ENCODE measurements around the gene SLC35A2.

The SLC35A2 gene

GRCh38 chrX:48937054-48937907, 25.8 kb upstream of the SLC35A2 start:
- Mint-ChIP-seq H3K27me3 (no peaks in the 10 kb centered on the region), H3K36me3 (peaks cover 9% of the 10 kb centered on the region), H3K9me3 (no peaks in the 10 kb centered on the region), H3K27ac (peak overlapping the region; percentile 99), H3K4me1 (peaks cover 51% of the 10 kb centered on the region), H3K4me3 (peak overlapping the region; percentile 83)
- DNase-seq (ENCODE audit: low spot score in 2 of 2) (peak; percentile 72 to 75), ATAC-seq (ENCODE audit: low read depth) (peak; percentile 60)

- Mint-ChIP-seq H3K9me3 (no peaks in the 10 kb centered on the region), H3K27me3 (no peaks in the 10 kb centered on the region), H3K27ac (peak overlapping the region; percentile 99), H3K36me3 (peaks cover 7% of the 10 kb centered on the region), H3K4me3 (peak overlapping the region; percentile 83), H3K4me1 (peaks cover 44% of the 10 kb centered on the region)
- DNase-seq (ENCODE audit: low spot score in 2 of 2) (no peak), ATAC-seq (ENCODE audit: low read depth) (no peak)
Measured at GRCh38 chrX:48936429-48937053, 25.1 kb upstream of the SLC35A2 start.

DNA sequence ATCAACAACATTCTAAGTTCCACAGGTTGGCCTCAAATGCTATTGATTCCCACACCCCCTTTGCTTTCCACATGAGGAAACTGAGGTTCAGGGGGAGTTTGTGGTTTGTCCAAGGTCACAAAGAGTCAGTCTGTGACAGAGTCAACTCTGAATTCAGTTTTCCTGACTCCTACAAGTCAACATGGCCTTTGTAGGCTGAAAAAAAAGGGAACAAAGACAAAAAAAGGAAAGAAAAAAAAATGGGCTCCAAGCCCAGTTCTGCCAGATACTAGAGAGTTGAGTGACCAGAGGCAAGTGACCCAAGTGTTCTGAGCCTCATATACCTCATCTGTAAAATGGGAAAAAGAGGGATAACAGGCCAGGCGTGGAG, 23.8 kb upstream of the SLC35A2 start:
- H3K27ac Mint-ChIP-seq, result peak overlapping the region; percentile 99
- peaks cover 42% of the 10 kb centered on the region for H3K4me1 Mint-ChIP-seq
- H3K27me3 Mint-ChIP-seq, result no peaks in the 10 kb centered on the region
- no peak for ATAC-seq (ENCODE audit: low read depth)
- peak overlapping the region; percentile 46 for H3K4me3 Mint-ChIP-seq
- H3K36me3 Mint-ChIP-seq, result peaks cover 8% of the 10 kb centered on the region
- no peak for DNase-seq (ENCODE audit: low spot score in 2 of 2)
- no peaks in the 10 kb centered on the region for H3K9me3 Mint-ChIP-seq

GRCh38 chrX:48934581-48935300, 23.3 kb upstream of the SLC35A2 start:
- Mint-ChIP-seq H3K27ac (peak overlapping the region; percentile 99), H3K9me3 (no peaks in the 10 kb centered on the region), H3K36me3 (peaks cover 12% of the 10 kb centered on the region), H3K4me3 (peak overlapping the region; percentile 46), H3K4me1 (peaks cover 41% of the 10 kb centered on the region), H3K27me3 (no peaks in the 10 kb centered on the region)
- no peak for DNase-seq (ENCODE audit: low spot score in 2 of 2)
- ATAC-seq (ENCODE audit: low read depth), result no peak

DNA sequence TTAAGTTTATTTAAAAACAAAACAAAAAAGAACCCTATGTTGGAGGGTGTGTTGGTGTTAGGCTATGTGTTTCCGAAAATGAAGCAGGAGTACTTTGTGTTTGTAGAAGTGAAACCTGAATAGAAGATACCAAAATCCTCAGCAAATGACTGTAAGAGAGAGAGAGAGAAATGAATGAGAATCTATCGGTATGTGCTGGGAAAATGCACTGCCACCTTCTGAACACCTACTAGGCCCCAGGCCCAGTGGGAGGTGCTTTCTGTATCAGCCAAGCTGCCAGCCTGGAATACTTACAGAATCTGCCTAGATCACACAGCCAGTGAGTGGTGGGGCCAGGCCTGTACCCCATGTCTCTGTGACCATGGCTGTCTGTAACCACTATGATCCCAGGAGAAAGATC, 22.3 kb upstream of the SLC35A2 start:
- H3K9me3 Mint-ChIP-seq, result no peaks in the 10 kb centered on the region
- peaks cover 12% of the 10 kb centered on the region for H3K36me3 Mint-ChIP-seq
- H3K27ac Mint-ChIP-seq, result peak overlapping the region; percentile 99
- ATAC-seq (ENCODE audit: low read depth), result no peak
- peak overlapping the region; percentile 50 for H3K4me3 Mint-ChIP-seq
- DNase-seq (ENCODE audit: low spot score in 2 of 2), result no peak
- H3K4me1 Mint-ChIP-seq, result peaks cover 31% of the 10 kb centered on the region
- H3K27me3 Mint-ChIP-seq, result no peaks in the 10 kb centered on the region

- H3K4me3 Mint-ChIP-seq, result peak overlapping the region; percentile 69
- H3K27me3 Mint-ChIP-seq, result no peaks in the 10 kb centered on the region
- peaks cover 17% of the 10 kb centered on the region for H3K4me1 Mint-ChIP-seq
- peaks cover 16% of the 10 kb centered on the region for H3K36me3 Mint-ChIP-seq
- ATAC-seq (ENCODE audit: low read depth) (peak; percentile 78), DNase-seq (ENCODE audit: low spot score in 2 of 2) (no peak)
- H3K27ac Mint-ChIP-seq, result peak overlapping the region; percentile 75
- no peaks in the 10 kb centered on the region for H3K9me3 Mint-ChIP-seq
Measured at GRCh38 chrX:48927736-48928382, 16.4 kb upstream of the SLC35A2 start.

GRCh38 chrX:48927123-48927522, 15.7 kb upstream of the SLC35A2 start:
- peaks cover 18% of the 10 kb centered on the region for H3K36me3 Mint-ChIP-seq
- peaks cover 16% of the 10 kb centered on the region for H3K4me1 Mint-ChIP-seq
- H3K27ac Mint-ChIP-seq, result no peak overlapping the region
- DNase-seq (ENCODE audit: low spot score in 2 of 2), result no peak
- ATAC-seq (ENCODE audit: low read depth), result no peak
- H3K27me3 Mint-ChIP-seq, result no peaks in the 10 kb centered on the region
- H3K9me3 Mint-ChIP-seq, result no peaks in the 10 kb centered on the region
- H3K4me3 Mint-ChIP-seq, result no peak overlapping the region

DNA sequence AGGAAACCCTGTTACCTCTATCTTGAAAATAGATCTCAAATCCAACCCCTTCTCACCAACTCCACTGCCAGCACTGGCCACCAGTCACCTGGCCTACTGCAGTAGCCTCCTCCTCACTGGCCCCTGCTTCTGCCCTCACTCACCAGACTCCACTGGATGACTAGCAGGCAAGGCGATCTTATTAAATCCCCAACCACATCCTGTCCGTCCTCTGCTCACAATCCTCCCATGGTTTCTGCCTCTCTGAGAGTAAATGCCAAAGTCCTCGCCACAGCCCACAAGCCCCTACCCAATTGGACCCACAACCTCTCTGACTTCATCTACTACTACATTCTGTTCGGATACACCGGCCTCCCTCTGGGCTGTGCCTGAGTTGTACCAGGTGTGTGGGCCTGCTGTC, 12.8 kb upstream of the SLC35A2 start:
- DNase-seq (ENCODE audit: low spot score in 2 of 2) (no peak), ATAC-seq (ENCODE audit: low read depth) (no peak)
- H3K4me3 Mint-ChIP-seq, result no peak overlapping the region
- H3K36me3 Mint-ChIP-seq, result peaks cover 13% of the 10 kb centered on the region
- peak overlapping the region; percentile 80 for H3K27ac Mint-ChIP-seq
- no peaks in the 10 kb centered on the region for H3K9me3 Mint-ChIP-seq
- H3K27me3 Mint-ChIP-seq, result no peaks in the 10 kb centered on the region
- H3K4me1 Mint-ChIP-seq, result peaks cover 26% of the 10 kb centered on the region

- H3K36me3 Mint-ChIP-seq, result peaks cover 13% of the 10 kb centered on the region
- no peaks in the 10 kb centered on the region for H3K27me3 Mint-ChIP-seq
- H3K27ac Mint-ChIP-seq, result no peak overlapping the region
- H3K9me3 Mint-ChIP-seq, result no peaks in the 10 kb centered on the region
- H3K4me3 Mint-ChIP-seq, result no peak overlapping the region
- DNase-seq (ENCODE audit: low spot score in 2 of 2) (no peak), ATAC-seq (ENCODE audit: low read depth) (no peak)
- H3K4me1 Mint-ChIP-seq, result peaks cover 26% of the 10 kb centered on the region
Measured at GRCh38 chrX:48923771-48924170, 12.3 kb upstream of the SLC35A2 start.

DNA sequence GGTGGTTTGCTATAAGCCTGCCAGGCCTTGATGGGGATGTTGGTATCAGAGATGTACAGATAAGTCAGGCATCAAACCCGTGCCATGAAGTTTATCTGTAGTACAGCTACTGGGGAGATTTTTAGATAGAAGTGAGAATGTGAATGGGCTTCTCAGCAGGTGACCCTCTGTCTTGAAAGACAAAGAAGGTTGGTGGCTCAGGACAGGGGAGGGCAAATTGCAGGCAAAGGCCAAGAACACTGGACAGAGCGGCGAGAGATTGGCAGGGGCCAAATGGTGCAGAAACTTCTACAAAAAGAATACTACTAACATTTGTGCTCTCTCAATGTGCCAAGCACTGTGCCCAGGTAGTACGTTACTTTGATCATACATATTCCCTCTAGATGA, 9.3 kb upstream of the SLC35A2 start:
- DNase-seq (ENCODE audit: low spot score in 2 of 2), result no peak
- H3K4me3 Mint-ChIP-seq, result peak overlapping the region; percentile 87
- H3K27me3 Mint-ChIP-seq, result no peaks in the 10 kb centered on the region
- H3K4me1 Mint-ChIP-seq, result peaks cover 21% of the 10 kb centered on the region
- no peak for ATAC-seq (ENCODE audit: low read depth)
- H3K27ac Mint-ChIP-seq, result peak overlapping the region; percentile 95
- H3K36me3 Mint-ChIP-seq, result peaks cover 27% of the 10 kb centered on the region
- no peaks in the 10 kb centered on the region for H3K9me3 Mint-ChIP-seq

DNA sequence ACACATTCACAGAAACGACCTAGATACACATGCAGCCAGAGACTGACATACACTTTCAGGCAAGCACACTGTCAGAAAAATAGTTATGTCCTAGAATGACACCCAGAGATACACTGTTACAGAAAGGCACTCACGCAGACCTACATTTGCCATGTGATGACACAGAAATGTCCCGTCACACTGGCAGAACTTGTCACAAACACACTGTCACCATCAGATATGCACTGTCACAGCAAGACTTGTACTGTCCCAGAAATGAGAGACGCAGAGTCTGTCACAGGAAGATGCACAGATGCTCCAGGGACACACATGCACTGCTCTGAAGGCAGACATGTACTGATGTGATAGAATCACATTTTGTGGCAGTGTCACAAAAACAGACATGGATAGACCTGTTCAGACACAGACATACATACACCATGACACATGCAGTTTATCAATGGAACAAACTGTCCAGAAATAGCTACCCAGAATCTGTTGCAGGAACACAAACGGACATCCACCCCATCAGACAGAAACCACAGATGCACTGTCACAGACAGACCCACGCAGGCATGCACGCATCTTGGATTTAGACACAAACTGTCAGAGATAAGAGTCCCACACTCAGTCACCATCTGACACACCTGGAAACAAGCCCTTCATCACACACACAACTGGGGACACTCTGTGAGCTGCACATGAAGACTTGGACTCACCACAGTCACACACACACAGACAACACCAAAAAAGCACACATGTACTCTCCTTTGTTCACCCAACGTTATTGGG, 8.7 kb upstream of the SLC35A2 start:
- ATAC-seq (ENCODE audit: low read depth) (no peak), DNase-seq (ENCODE audit: low spot score in 2 of 2) (no peak)
- Mint-ChIP-seq H3K27me3 (no peaks in the 10 kb centered on the region), H3K4me3 (peak overlapping the region; percentile 87), H3K36me3 (peaks cover 23% of the 10 kb centered on the region), H3K27ac (peak overlapping the region; percentile 95), H3K9me3 (no peaks in the 10 kb centered on the region), H3K4me1 (peaks cover 24% of the 10 kb centered on the region)

DNA sequence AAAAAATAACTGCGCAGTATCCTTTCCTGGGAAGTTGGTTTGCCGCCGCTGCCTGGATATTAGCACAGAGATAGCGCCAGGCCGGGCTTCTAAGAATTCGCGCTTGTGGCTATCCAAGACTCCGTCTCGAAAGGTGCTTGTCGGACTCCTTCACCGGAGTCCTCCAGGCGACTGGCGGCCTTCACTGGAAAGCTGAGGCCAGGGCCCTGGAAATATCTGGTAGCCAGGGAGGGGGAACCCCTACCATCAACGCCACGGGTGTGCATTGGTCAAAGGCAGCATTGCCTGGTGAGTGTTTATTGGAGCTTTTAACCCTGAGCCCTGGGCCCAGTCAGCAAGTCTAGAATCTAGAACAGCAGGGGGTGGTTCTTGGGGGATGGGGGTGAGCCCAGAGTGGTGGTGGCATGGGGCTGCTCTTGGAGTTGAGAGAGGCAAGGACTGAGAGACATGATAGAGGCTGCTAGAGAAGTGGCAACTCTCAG, 8.0 kb upstream of the SLC35A2 start:
- H3K4me1 Mint-ChIP-seq, result peaks cover 22% of the 10 kb centered on the region
- DNase-seq (ENCODE audit: low spot score in 2 of 2), result no peak
- peak overlapping the region; percentile 87 for H3K4me3 Mint-ChIP-seq

DNA sequence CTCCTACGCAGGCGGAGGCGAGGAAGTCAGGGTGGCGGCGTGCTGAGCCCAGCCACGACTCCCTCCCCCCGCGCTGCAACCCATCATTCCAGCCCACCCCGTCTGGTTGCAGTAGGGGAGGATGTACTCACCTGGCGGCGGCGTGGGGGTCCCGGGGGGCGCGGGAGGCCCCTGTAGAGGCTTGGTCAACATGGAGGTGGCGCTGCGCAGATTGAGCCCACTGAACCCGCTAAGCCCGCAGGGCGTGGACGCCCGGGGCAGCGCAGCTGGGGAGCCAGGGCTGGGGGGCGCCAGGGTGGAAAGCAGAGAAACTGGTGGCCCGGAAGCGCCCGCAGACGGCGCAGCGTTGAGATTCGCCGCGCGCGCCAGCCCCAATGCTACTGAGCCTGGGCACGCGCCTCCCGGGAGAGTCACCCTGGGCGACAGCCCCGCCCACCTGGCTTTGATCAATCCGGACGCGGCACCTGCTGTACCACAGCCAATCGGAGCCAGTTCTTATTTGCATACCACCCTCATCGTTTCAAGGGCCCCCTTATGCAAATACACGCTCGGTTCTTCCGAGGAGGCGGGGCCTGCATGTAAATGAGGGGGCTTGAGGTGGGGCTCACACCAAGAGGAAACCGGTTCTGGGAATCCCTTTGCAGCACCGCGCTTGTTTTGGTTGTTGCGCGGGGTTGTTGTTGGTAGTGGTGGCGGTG, 7.3 kb upstream of the SLC35A2 start, which contains the start of gene PIM2:
Gene PIM2 (minus strand): TSS at position 382 of the 698 bp plus-strand sequence. CDS start 190 bp downstream, at position 192.
- peak; percentile 70 for ATAC-seq (ENCODE audit: low read depth)
- Mint-ChIP-seq H3K27ac (peak within 1 kb of the TSS; percentile 95), H3K36me3 (peaks cover 22% of the 10 kb centered on the region), H3K9me3 (no peaks in the 10 kb centered on the region), H3K4me1 (peaks cover 21% of the 10 kb centered on the region), H3K4me3 (peak within 1 kb of the TSS; percentile 87), H3K27me3 (no peaks in the 10 kb centered on the region)
- peak; percentile 79 to 83 for DNase-seq (ENCODE audit: low spot score in 2 of 2)

More for the DNA sequence above, 8.0 kb upstream of the SLC35A2 start:
- Mint-ChIP-seq H3K27me3 (no peaks in the 10 kb centered on the region), H3K36me3 (peaks cover 22% of the 10 kb centered on the region), H3K27ac (peak overlapping the region; percentile 95), H3K9me3 (no peaks in the 10 kb centered on the region)
- ATAC-seq (ENCODE audit: low read depth), result peak; percentile 30
